PC-3 (cell line): ENCODE results near the gene EDNRB.

Experiments used
- EZH2 ChIP-seq: fragments of 300-600 bp; sonication (generic); IDR thresholded peaks from one replicate; pipeline ENCODE4 v1.6.1; 2017; ENCODE audit warnings: antibody characterized with exemption, mild to moderate bottlenecking, low read length; ENCODE audit not compliant: unreplicated experiment
- EZH2phosphoT487 ChIP-seq: fragments of 300-600 bp; sonication (generic); IDR thresholded peaks from 2 replicates; pipeline ENCODE4 v1.6.1; 2018; ENCODE audit warnings: mild to moderate bottlenecking, antibody characterized with exemption, low read length, borderline replicate concordance
- TF ChIP-seq, protein P1 (sequence below): fragments of 300-600 bp; sonication (generic); conservative IDR thresholded peaks from 2 replicates; pipeline ENCODE4 v1.5.1; 2017; ENCODE audit warnings: antibody characterized with exemption, low read depth, mild to moderate bottlenecking, low read length

DNA sequence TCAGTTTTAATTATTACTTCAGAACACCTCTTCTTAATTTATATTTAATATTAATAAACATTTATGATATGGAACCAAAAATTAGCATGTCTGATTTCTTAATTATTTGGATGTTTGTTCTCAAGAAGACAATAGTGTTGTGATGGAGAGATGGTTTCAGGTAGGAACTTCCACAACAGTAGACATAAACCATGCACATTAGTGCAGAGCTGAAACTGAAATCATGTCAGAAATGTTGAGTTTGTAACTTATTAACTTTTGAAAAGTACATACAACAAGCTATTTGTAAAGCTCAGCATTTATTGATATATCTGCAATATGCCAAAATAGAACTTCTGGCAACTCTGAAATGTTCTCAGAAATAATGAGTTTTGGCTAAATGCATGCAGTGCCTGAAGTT, 11.8 kb upstream of the EDNRB start:
- TF ChIP-seq, protein P1, sequence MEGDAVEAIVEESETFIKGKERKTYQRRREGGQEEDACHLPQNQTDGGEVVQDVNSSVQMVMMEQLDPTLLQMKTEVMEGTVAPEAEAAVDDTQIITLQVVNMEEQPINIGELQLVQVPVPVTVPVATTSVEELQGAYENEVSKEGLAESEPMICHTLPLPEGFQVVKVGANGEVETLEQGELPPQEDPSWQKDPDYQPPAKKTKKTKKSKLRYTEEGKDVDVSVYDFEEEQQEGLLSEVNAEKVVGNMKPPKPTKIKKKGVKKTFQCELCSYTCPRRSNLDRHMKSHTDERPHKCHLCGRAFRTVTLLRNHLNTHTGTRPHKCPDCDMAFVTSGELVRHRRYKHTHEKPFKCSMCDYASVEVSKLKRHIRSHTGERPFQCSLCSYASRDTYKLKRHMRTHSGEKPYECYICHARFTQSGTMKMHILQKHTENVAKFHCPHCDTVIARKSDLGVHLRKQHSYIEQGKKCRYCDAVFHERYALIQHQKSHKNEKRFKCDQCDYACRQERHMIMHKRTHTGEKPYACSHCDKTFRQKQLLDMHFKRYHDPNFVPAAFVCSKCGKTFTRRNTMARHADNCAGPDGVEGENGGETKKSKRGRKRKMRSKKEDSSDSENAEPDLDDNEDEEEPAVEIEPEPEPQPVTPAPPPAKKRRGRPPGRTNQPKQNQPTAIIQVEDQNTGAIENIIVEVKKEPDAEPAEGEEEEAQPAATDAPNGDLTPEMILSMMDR: no peak
- no peak for TF ChIP-seq EZH2phosphoT487
- TF ChIP-seq EZH2: no peak
